GM12878 (cell line): ENCODE measurements around the gene LIMS1. TPM values are rescaled to one million over a fixed set of nuclear protein-coding genes. Genes with fewer than 3 reads are reported as not detected.

Experiments
- ATAC-seq: fragments of 200-7000 bp; cut with Tn5 transposase; 3 replicates; pipeline ENCODE4 v1.9.1; 2020; ENCODE audit warnings: mild to moderate bottlenecking, moderate library complexity
- BruUV-seq: library from RNA; stranded (reverse); fragments of 400-500 nt; replicated peaks from 2 replicates; lab custom pipeline; 2021; lab: Mats Ljungman, UMichigan
- CTCF ChIA-PET: fragments of 300-600 bp; sonication (Branson Sonifier 250); formaldehyde crosslinking; extraction: SDS; loops from one replicate; lab custom pipeline; 2021; ENCODE audit warnings: inconsistent platforms; lab: Yijun Ruan, JAX
- POLR2A ChIA-PET: fragments of 350-600 bp; formaldehyde crosslinking; extraction: SDS; loops from one replicate; lab custom pipeline; 2021; ENCODE audit warnings: inconsistent platforms; lab: Charles Lee
- RAD21 ChIA-PET: fragments of 300-600 bp; sonication (Branson Sonifier 250); formaldehyde crosslinking; loops from one replicate; lab custom pipeline; 2023; ENCODE audit warnings: antibody characterized with exemption; ENCODE audit not compliant: unreplicated experiment; lab: Charles Lee
- SMC1A ChIA-PET: fragments of 300-600 bp; sonication (Branson Sonifier 250); formaldehyde crosslinking; loops from one replicate; lab custom pipeline; 2023; ENCODE audit not compliant: unreplicated experiment, uncharacterized antibody; lab: Charles Lee
- DNase-seq: peaks from one replicate; pipeline ENCODE4 v3.0.0-alpha.2; 2011; ENCODE audit warnings: low read depth, low spot score
- FAIRE-seq: peaks from 3 replicates; lab custom pipeline; 2011; peaks lifted over from hg19 to GRCh38; lab: Jason Lieb, UNC
- H2AFZ ChIP-seq: 2 replicates; pipeline ENCODE4 v1.6.0; 2011; ENCODE audit warnings: low read depth, low read length, control low read depth; ENCODE audit not compliant: control insufficient read depth
- H3K27ac ChIP-seq: 2 replicates; pipeline ENCODE4 v1.5.1; 2011; ENCODE audit warnings: control low read depth; ENCODE audit not compliant: control insufficient read depth, insufficient read depth
- H3K27me3 ChIP-seq, 2 experiments: replicated peaks in 1 of 2; 2 replicates each; pipeline versions ENCODE4 v1.6.0 to v1.6.1; 2011; ENCODE audit warnings: low read length in 1 of 2; ENCODE audit not compliant: control insufficient read depth in 2 of 2, insufficient read depth in 2 of 2
- H3K36me3 ChIP-seq, 2 experiments: 2 replicates each; pipeline ENCODE4 v1.5.1; 2011; ENCODE audit warnings: low read length in 1 of 2; ENCODE audit not compliant: control insufficient read depth in 2 of 2, insufficient read depth in 2 of 2
- H3K4me1 ChIP-seq: 2 replicates; pipeline ENCODE4 v1.6.1; 2011; ENCODE audit warnings: mild to moderate bottlenecking, low read length, moderate library complexity, mixed read lengths; ENCODE audit not compliant: control insufficient read depth, insufficient read depth
- H3K4me2 ChIP-seq: 2 replicates; pipeline ENCODE4 v1.6.0; 2011; ENCODE audit warnings: control low read depth; ENCODE audit not compliant: control insufficient read depth, insufficient read depth
- H3K4me3 ChIP-seq: fragments of 200-600 bp; sonication (generic); 2 replicates; pipeline ENCODE4 v1.5.1; 2016
- H3K79me2 ChIP-seq: 2 replicates; pipeline ENCODE4 v1.6.0; 2011; ENCODE audit warnings: low read length; ENCODE audit not compliant: control insufficient read depth, insufficient read depth
- H3K9ac ChIP-seq: 2 replicates; pipeline ENCODE4 v1.8.0; 2011; ENCODE audit warnings: low read length, control low read depth, mixed read lengths; ENCODE audit not compliant: control insufficient read depth, insufficient read depth
- H3K9me3 ChIP-seq: replicated peaks from 3 replicates; pipeline ENCODE4 v1.5.1; 2011; ENCODE audit warnings: mild to moderate bottlenecking, low read length; ENCODE audit not compliant: control insufficient read depth, insufficient read depth
- H4K20me1 ChIP-seq: 2 replicates; pipeline ENCODE4 v1.6.0; 2011; ENCODE audit not compliant: control insufficient read depth, insufficient read depth
- CBFB ChIP-seq: IDR thresholded peaks from 2 replicates; pipeline ENCODE4 v1.6.1; 2016; ENCODE audit warnings: antibody characterized with exemption, low read depth
- CBX3 ChIP-seq: fragments of 200-600 bp; sonication (generic); IDR thresholded peaks from 2 replicates; pipeline ENCODE4 v1.6.1; 2016; ENCODE audit warnings: low read depth, borderline replicate concordance
- GATAD2B ChIP-seq: fragments of 450-650 bp; conservative IDR thresholded peaks from 2 replicates; pipeline ENCODE4 v1.6.1; 2017; ENCODE audit warnings: low read depth, mild to moderate bottlenecking, moderate library complexity
- IKZF1 ChIP-seq: fragments of 450-650 bp; conservative IDR thresholded peaks from 2 replicates; pipeline ENCODE4 v1.6.1; 2017; ENCODE audit warnings: antibody characterized with exemption, mild to moderate bottlenecking
- IKZF2 ChIP-seq, 2 experiments: fragments of 450-650 bp; IDR thresholded peaks; 2 replicates each; pipeline ENCODE4 v1.6.1; 2017; ENCODE audit warnings: mild to moderate bottlenecking in 2 of 2, moderate library complexity in 2 of 2
- MEF2B ChIP-seq: fragments of 450-650 bp; IDR thresholded peaks from 2 replicates; pipeline ENCODE4 v1.6.1; 2018; ENCODE audit warnings: mild to moderate bottlenecking, moderate library complexity; ENCODE audit not compliant: partially characterized antibody, poor library complexity, severe bottlenecking
- MTA2 ChIP-seq: fragments of 450-650 bp; IDR thresholded peaks from 2 replicates; pipeline ENCODE4 v1.6.1; 2016; ENCODE audit warnings: low read depth, mild to moderate bottlenecking, moderate library complexity
- NBN ChIP-seq: fragments of 450-650 bp; IDR thresholded peaks from 2 replicates; pipeline ENCODE4 v1.6.1; 2016
- YY1 ChIP-seq: IDR thresholded peaks from 2 replicates; pipeline ENCODE4 v1.6.1; 2011; ENCODE audit warnings: low read depth, mild to moderate bottlenecking, low read length
- WGBS: methylation state at CpG from one replicate; pipeline ENCODE4 v1.1.6; 2016; ENCODE audit warnings: low lambda C conversion rate; ENCODE audit not compliant: insufficient replicate concordance, insufficient coverage; ENCODE audit errors: missing lambda C conversion rate; 5-methylcytosine and 5-hydroxymethylcytosine counted together
- in situ Hi-C: fragments of 300-500 bp; cut with MboI; formaldehyde crosslinking; loops from 9 replicates; pipeline ENCODE4 v1.14.3; 2018; ENCODE audit warnings: mixed read lengths
- intact Hi-C: fragments of 100-400 bp; cut with micrococcal nuclease; formaldehyde crosslinking; loops from one replicate; pipeline ENCODE4 v1.14.2; 2022; ENCODE audit not compliant: unreplicated experiment
- polyA plus RNA-seq, 11 experiments: library from polyadenylated mRNA; depleted of rRNA in 4 of 11; unstranded in 6 of 11; stranded (reverse) in 5 of 11; fragments of >200 nt; fragmentation: Nextera tagmentation in 4 of 11; fragmentation: Illumina TruSeq in 1 of 11; extraction: Ambion mirVana in 4 of 11; extraction: Trizol in 1 of 11; gene quantifications; 1 replicate in 1 of 11; 2 replicates in 10 of 11; pipeline versions ENCODE4 v1.2.1 to v1.2.3, GENCODE V29; 2011 to 2016; ENCODE audit warnings: inconsistent platforms in 2 of 11, missing spikeins in 2 of 11, low read depth in 1 of 11
- total RNA-seq, 4 experiments: library from RNA; depleted of rRNA in 3 of 4; stranded (reverse); fragments of >200 nt in 3 of 4; fragmentation: Illumina TruSeq in 1 of 4; extraction: Trizol in 1 of 4; gene quantifications; 2 replicates each; pipeline versions ENCODE4 v1.2.1 to v1.2.3, GENCODE V29; 2013 to 2021
- TF ChIP-seq, protein P1 (sequence below): fragments of 450-650 bp; conservative IDR thresholded peaks from 2 replicates; pipeline ENCODE4 v1.6.1; 2017; ENCODE audit warnings: mild to moderate bottlenecking, moderate library complexity
- TF ChIP-seq, protein P2 (sequence below): fragments of 450-650 bp; IDR thresholded peaks from 2 replicates; pipeline ENCODE4 v1.6.1; 2017; ENCODE audit warnings: mild to moderate bottlenecking, moderate library complexity
- TF ChIP-seq, protein P3 (sequence below): IDR thresholded peaks from 2 replicates; pipeline ENCODE4 v1.6.1; 2012; ENCODE audit warnings: low read depth, low read length, improper control_type of control experiment
- TF ChIP-seq, protein P4 (sequence below): fragments of 450-650 bp; IDR thresholded peaks from 2 replicates; pipeline ENCODE4 v1.6.1; 2017; ENCODE audit warnings: low read depth, mild to moderate bottlenecking, moderate library complexity

Gene LIMS1
- total and polyA plus RNA-seq, 10 of the 15 experiments (the other 5 are each of a cell fraction or from before 2014, with no cell fraction given), result 15.7 to 98.1 (median 43.9) TPM

DNA sequence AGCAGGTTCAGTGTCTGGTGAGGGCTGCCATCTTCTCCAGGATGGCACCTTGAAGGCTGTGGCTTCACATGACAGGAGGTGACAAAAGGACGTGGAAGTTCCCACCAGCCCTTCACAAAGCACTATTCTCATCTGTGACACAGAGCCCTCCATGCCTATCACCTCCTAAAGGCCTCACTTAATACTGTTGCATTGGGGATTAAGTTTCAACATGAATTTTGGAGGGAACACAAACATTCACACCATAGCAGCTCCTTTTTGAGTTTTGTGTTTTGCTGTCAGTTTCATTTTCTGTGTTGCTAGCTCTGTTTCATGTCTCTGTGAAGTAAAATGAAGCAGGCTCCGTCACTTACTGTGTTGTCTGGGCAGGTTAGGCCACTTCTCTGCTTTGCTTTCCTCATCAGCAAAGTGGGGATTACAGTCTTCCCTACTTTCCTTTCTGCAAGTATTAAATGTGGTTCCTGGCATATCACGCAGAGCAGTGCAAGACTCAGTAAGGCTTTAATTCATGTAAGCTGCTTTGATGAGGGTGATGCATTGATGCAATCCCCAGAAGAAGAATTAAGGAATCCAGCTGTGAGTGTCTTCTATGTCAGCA, 31.6 kb downstream of the LIMS1 start:
- RAD21 ChIA-PET, result interaction anchor here (0.7 to 2.3 kb wide), 11 partner anchors 9 to 117 kb away, joined by 3 to 20 read pairs (median 4); partner anchors contain the start of genes GCC2 and LIMS1
- no TSS peak for BruUV-seq
- H3K4me1 ChIP-seq, result peaks cover 9% of the 10 kb centered on the region
- peak overlapping the region; percentile 86 for H2AFZ ChIP-seq
- DNase-seq (no peak), FAIRE-seq (peak; percentile 89), ATAC-seq (peak; percentile 91)
- intact Hi-C loops, result no loop called here
- peak overlapping the region; percentile 75 for H3K27ac ChIP-seq
- POLR2A ChIA-PET, result interaction anchor here (0.6 to 3.4 kb wide), 6 partner anchors 9 to 53 kb away, joined by 3 to 19 read pairs (median 4); partner anchors contain the start of gene LIMS1
- no peaks in the 10 kb centered on the region for H3K27me3 ChIP-seq
- H4K20me1 ChIP-seq, result no peaks in the 10 kb centered on the region
- in situ Hi-C loops, result no loop called here
- H3K36me3 ChIP-seq, result no peaks in the 10 kb centered on the region
- H3K9ac ChIP-seq, result peak overlapping the region; percentile 47; the same call in 1 of the 2 replicates
- CTCF ChIA-PET, result interaction anchor here (0.7 to 2.7 kb wide), 8 partner anchors 9 to 71 kb away, joined by 4 to 13 read pairs (median 4); no protein-coding TSS in a partner anchor
- WGBS, result 53% methylated on average over 3 of the region's 3 CpGs
- SMC1A ChIA-PET, result interaction anchor here (0.8 to 5.7 kb wide), 20 partner anchors 8 to 180 kb away, joined by 3 to 66 read pairs (median 4); partner anchors contain the start of gene LIMS1
- H3K9me3 ChIP-seq, result no peaks in the 10 kb centered on the region; the same call in 2 of the 3 replicates
- peak overlapping the region; percentile 53; the same call in 1 of the 2 replicates for H3K4me3 ChIP-seq
- peaks cover 18% of the 10 kb centered on the region for H3K79me2 ChIP-seq
- H3K4me2 ChIP-seq, result peak overlapping the region; percentile 81
- TF ChIP-seq, protein P1, sequence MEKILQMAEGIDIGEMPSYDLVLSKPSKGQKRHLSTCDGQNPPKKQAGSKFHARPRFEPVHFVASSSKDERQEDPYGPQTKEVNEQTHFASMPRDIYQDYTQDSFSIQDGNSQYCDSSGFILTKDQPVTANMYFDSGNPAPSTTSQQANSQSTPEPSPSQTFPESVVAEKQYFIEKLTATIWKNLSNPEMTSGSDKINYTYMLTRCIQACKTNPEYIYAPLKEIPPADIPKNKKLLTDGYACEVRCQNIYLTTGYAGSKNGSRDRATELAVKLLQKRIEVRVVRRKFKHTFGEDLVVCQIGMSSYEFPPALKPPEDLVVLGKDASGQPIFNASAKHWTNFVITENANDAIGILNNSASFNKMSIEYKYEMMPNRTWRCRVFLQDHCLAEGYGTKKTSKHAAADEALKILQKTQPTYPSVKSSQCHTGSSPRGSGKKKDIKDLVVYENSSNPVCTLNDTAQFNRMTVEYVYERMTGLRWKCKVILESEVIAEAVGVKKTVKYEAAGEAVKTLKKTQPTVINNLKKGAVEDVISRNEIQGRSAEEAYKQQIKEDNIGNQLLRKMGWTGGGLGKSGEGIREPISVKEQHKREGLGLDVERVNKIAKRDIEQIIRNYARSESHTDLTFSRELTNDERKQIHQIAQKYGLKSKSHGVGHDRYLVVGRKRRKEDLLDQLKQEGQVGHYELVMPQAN, result no peak
- no peak for TF ChIP-seq CBX3
- TF ChIP-seq YY1, result 0 out of 2 replicates have a peak, but pooled peaks have one; percentile 19
- TF ChIP-seq IKZF1, result peak; percentile 58; the same call in 1 of the 2 replicates
- peak; percentile 67; the same call in 1 of the 2 replicates for TF ChIP-seq NBN
- TF ChIP-seq, protein P2, sequence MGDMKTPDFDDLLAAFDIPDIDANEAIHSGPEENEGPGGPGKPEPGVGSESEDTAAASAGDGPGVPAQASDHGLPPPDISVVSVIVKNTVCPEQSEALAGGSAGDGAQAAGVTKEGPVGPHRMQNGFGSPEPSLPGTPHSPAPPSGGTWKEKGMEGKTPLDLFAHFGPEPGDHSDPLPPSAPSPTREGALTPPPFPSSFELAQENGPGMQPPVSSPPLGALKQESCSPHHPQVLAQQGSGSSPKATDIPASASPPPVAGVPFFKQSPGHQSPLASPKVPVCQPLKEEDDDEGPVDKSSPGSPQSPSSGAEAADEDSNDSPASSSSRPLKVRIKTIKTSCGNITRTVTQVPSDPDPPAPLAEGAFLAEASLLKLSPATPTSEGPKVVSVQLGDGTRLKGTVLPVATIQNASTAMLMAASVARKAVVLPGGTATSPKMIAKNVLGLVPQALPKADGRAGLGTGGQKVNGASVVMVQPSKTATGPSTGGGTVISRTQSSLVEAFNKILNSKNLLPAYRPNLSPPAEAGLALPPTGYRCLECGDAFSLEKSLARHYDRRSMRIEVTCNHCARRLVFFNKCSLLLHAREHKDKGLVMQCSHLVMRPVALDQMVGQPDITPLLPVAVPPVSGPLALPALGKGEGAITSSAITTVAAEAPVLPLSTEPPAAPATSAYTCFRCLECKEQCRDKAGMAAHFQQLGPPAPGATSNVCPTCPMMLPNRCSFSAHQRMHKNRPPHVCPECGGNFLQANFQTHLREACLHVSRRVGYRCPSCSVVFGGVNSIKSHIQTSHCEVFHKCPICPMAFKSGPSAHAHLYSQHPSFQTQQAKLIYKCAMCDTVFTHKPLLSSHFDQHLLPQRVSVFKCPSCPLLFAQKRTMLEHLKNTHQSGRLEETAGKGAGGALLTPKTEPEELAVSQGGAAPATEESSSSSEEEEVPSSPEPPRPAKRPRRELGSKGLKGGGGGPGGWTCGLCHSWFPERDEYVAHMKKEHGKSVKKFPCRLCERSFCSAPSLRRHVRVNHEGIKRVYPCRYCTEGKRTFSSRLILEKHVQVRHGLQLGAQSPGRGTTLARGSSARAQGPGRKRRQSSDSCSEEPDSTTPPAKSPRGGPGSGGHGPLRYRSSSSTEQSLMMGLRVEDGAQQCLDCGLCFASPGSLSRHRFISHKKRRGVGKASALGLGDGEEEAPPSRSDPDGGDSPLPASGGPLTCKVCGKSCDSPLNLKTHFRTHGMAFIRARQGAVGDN, result peak; percentile 76
- TF ChIP-seq MEF2B, result peak; percentile 48
- TF ChIP-seq, protein P3, sequence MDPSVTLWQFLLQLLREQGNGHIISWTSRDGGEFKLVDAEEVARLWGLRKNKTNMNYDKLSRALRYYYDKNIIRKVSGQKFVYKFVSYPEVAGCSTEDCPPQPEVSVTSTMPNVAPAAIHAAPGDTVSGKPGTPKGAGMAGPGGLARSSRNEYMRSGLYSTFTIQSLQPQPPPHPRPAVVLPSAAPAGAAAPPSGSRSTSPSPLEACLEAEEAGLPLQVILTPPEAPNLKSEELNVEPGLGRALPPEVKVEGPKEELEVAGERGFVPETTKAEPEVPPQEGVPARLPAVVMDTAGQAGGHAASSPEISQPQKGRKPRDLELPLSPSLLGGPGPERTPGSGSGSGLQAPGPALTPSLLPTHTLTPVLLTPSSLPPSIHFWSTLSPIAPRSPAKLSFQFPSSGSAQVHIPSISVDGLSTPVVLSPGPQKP, result no peak
- peak; percentile 46; the same call in 1 of the 2 replicates for TF ChIP-seq MTA2
- TF ChIP-seq, protein P4, sequence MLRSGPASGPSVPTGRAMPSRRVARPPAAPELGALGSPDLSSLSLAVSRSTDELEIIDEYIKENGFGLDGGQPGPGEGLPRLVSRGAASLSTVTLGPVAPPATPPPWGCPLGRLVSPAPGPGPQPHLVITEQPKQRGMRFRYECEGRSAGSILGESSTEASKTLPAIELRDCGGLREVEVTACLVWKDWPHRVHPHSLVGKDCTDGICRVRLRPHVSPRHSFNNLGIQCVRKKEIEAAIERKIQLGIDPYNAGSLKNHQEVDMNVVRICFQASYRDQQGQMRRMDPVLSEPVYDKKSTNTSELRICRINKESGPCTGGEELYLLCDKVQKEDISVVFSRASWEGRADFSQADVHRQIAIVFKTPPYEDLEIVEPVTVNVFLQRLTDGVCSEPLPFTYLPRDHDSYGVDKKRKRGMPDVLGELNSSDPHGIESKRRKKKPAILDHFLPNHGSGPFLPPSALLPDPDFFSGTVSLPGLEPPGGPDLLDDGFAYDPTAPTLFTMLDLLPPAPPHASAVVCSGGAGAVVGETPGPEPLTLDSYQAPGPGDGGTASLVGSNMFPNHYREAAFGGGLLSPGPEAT, result peak; percentile 53; the same call in 1 of the 2 replicates
- no peak for TF ChIP-seq CBFB
- no peak for TF ChIP-seq GATAD2B
- peak; percentile 46 to 47; a peak in 1 of 4 replicates for TF ChIP-seq IKZF2 (IDR thresholded peaks at IDR 0.05)
